Right lobe of liver (tissue), 6 donors: ENCODE data around the gene SBF2. TPM values are rescaled to one million over a fixed set of nuclear protein-coding genes. Genes with fewer than 3 reads are reported as not detected.

Source experiments
- ATAC-seq, 4 donors: fragments of 200-7000 bp; cut with Tn5 transposase; one replicate each; pipeline ENCODE4 v1.9.1; 2020; ENCODE audit warnings: mild to moderate bottlenecking in 4 of 4, moderate library complexity in 4 of 4
- DNase-seq, 3 donors: peaks; one replicate each; pipeline ENCODE4 v3.0.0-alpha.2; 2020
- H3K27ac ChIP-seq, 3 donors: fragments of 200-600 bp; one replicate each; pipeline ENCODE4 v1.8.0; 2022
- H3K27me3 ChIP-seq, 2 donors: fragments of 200-600 bp; one replicate each; pipeline ENCODE4 v1.8.0; 2022
- H3K36me3 ChIP-seq, 4 donors: fragments of 200-600 bp; sonication (generic) in 1 of 4; one replicate each; pipeline versions ENCODE4 v1.5.1 to v1.8.0; 2017 to 2022; ENCODE audit warnings: control low read depth in 1 of 4
- H3K4me1 ChIP-seq, 4 donors: fragments of 200-600 bp; sonication (generic) in 1 of 4; one replicate each; pipeline versions ENCODE4 v1.5.1 to v1.8.0; 2017 to 2022; ENCODE audit warnings: control low read depth in 1 of 4
- H3K4me3 ChIP-seq, 3 donors: fragments of 200-600 bp; one replicate each; pipeline ENCODE4 v1.8.0; 2022
- H3K9me3 ChIP-seq, 4 donors: fragments of 200-600 bp; sonication (generic) in 1 of 4; one replicate each; pipeline versions ENCODE4 v1.5.1 to v1.8.0; 2017 to 2022; ENCODE audit warnings: control low read depth in 1 of 4
- CTCF ChIP-seq, 4 donors: fragments of 200-600 bp in 3 of 4; fragments of 450-650 bp in 1 of 4; IDR thresholded peaks; one replicate each; pipeline versions ENCODE4 v1.5.1 to v1.8.0; 2016 to 2022; ENCODE audit warnings: antibody characterized with exemption in 4 of 4, mild to moderate bottlenecking in 2 of 4
- POLR2A ChIP-seq: fragments of 450-650 bp; IDR thresholded peaks from one replicate; pipeline ENCODE4 v1.6.1; 2017; ENCODE audit warnings: antibody characterized with exemption, mild to moderate bottlenecking
- WGBS: methylation state at CpG from one replicate; pipeline ENCODE4 v1.1.6; 2018; ENCODE audit warnings: low coverage, low lambda C conversion rate; ENCODE audit not compliant: insufficient coverage; ENCODE audit errors: missing lambda C conversion rate; 5-methylcytosine and 5-hydroxymethylcytosine counted together
- intact Hi-C, 2 donors: fragments of 100-400 bp; cut with DNase I; formaldehyde crosslinking; loops; one replicate each; pipeline versions ENCODE4 v1.11.2 to v1.14.1; 2022
- total RNA-seq, 6 experiments: library from RNA; depleted of rRNA in 2 of 6; stranded (reverse); fragments of >200 nt in 2 of 6; fragmentation: NEBNext Ultra II Directional in 3 of 6; extraction: Animal tissue kit (Norgen Biotek cat#: 25700) in 3 of 6; gene quantifications; one replicate each; pipeline versions ENCODE4 v1.1.0 to v1.2.4, GENCODE V29; 2016 to 2023
- donor health status: DM: no; HTN: yes; CAD: no.
- donor health status: DM: no; HTN: no; CAD: no.
- donor health status: DM: no; HTN: no; CAD: no.
- donor health status: DM: no; HTN: yes; CAD: no.
- donor health status: DM: no; HTN: yes; CAD: no.

Gene SBF2
- total RNA-seq, 6 experiments from 2014 or later, result 13.7 to 28.4 (median 21.3) TPM

- ATAC-seq, result no peak
- H3K4me1 ChIP-seq, result peaks cover 0 to 5% (median 0%) of the 10 kb centered on the region in 4 donors
- no peak overlapping the region for H3K4me3 ChIP-seq
- H3K9me3 ChIP-seq, result no peaks in the 10 kb centered on the region
- no peak for DNase-seq
- TF ChIP-seq CTCF (IDR thresholded peaks at IDR 0.05) (no peak), POLR2A (no peak)
- WGBS, result 100% methylated on average over 2 of the region's 4 CpGs
- H3K36me3 ChIP-seq, result peaks cover 0 to 12% (median under 1%) of the 10 kb centered on the region in 4 donors
- H3K27ac ChIP-seq, result no peak overlapping the region
- intact Hi-C loops, result no loop called here
- no peaks in the 10 kb centered on the region for H3K27me3 ChIP-seq
Measured at GRCh38 chr11:9806946-9807687, 486.9 kb downstream of the SBF2 start.

GRCh38 chr11:9804419-9804902, 489.6 kb downstream of the SBF2 start:
- TF ChIP-seq CTCF (IDR thresholded peaks at IDR 0.05) (no peak), POLR2A (no peak)
- no peak overlapping the region for H3K27ac ChIP-seq
- no peak overlapping the region for H3K4me3 ChIP-seq
- intact Hi-C loops, result no loop called here
- H3K36me3 ChIP-seq, result peaks cover 0 to 6% (median under 1%) of the 10 kb centered on the region in 4 donors
- WGBS, result 68% methylated on average over 2 of the region's 2 CpGs
- no peak for ATAC-seq
- DNase-seq, result no peak
- H3K27me3 ChIP-seq, result no peaks in the 10 kb centered on the region
- H3K9me3 ChIP-seq, result no peaks in the 10 kb centered on the region
- H3K4me1 ChIP-seq, result peaks cover 0 to 5% (median 0%) of the 10 kb centered on the region in 4 donors

- H3K36me3 ChIP-seq, result peaks cover 0 to 6% (median under 1%) of the 10 kb centered on the region in 4 donors
- H3K27ac ChIP-seq, result no peak overlapping the region
- H3K4me1 ChIP-seq, result peaks cover 0 to 5% (median 0%) of the 10 kb centered on the region in 4 donors
- no peak for TF ChIP-seq CTCF (IDR thresholded peaks at IDR 0.05)
- TF ChIP-seq POLR2A, result no peak
- H3K4me3 ChIP-seq, result no peak overlapping the region
- DNase-seq, result no peak
- intact Hi-C loops, result no loop called here
- H3K9me3 ChIP-seq, result no peaks in the 10 kb centered on the region
- 46% methylated on average over 5 of the region's 5 CpGs for WGBS
- peak in 1 of 4 donors; percentile 45 for ATAC-seq
- H3K27me3 ChIP-seq, result no peaks in the 10 kb centered on the region
Measured at GRCh38 chr11:9803685-9804418, 490.2 kb downstream of the SBF2 start.

GRCh38 chr11:9802291-9802861, 491.6 kb downstream of the SBF2 start:
- H3K36me3 ChIP-seq, result peaks cover 0 to 2% (median 0%) of the 10 kb centered on the region in 4 donors
- no peak for TF ChIP-seq CTCF (IDR thresholded peaks at IDR 0.05)
- TF ChIP-seq POLR2A, result no peak
- intact Hi-C loops, result no loop called here
- ATAC-seq (no peak), DNase-seq (no peak)
- no peak overlapping the region for H3K27ac ChIP-seq
- no peaks in the 10 kb centered on the region for H3K9me3 ChIP-seq
- H3K27me3 ChIP-seq, result no peaks in the 10 kb centered on the region
- WGBS, result 82% methylated on average over 3 of the region's 3 CpGs
- H3K4me3 ChIP-seq, result no peak overlapping the region
- no peaks in the 10 kb centered on the region for H3K4me1 ChIP-seq
